B cell (primary cell): ENCODE data around the gene PSMA2. TPM values are rescaled to one million over a fixed set of nuclear protein-coding genes. Genes with fewer than 3 reads are reported as not detected.

ENCODE experiments used
- ATAC-seq: fragments of 200-7000 bp; cut with Tn5 transposase; one replicate; pipeline ENCODE4 v1.10.0; 2021; ENCODE audit warnings: low read depth, mild to moderate bottlenecking, moderate number of reproducible peaks, moderate library complexity
- CTCF ChIA-PET: fragments of 350-600 bp; sonication (Branson Sonifier 250); formaldehyde crosslinking; loops from one replicate; lab custom pipeline; 2021; ENCODE audit warnings: antibody characterized with exemption, inconsistent platforms; lab: Charles Lee
- POLR2A ChIA-PET: fragments of 350-600 bp; sonication (Branson Sonifier 250); formaldehyde crosslinking; loops from one replicate; lab custom pipeline; 2021; ENCODE audit warnings: antibody characterized with exemption; lab: Charles Lee
- DNase-seq: peaks from one replicate; pipeline ENCODE4 v3.0.0; 2013
- H2AFZ ChIP-seq: 2 replicates; pipeline ENCODE4 v1.6.1; 2012; ENCODE audit warnings: mild to moderate bottlenecking, low read depth, low read length; ENCODE audit not compliant: insufficient read depth, poor library complexity, severe bottlenecking
- H3K27ac ChIP-seq, 2 donors: 1 replicate in 1 of 2; 2 replicates in 1 of 2; pipeline ENCODE4 v1.5.1; 2012 to 2013; ENCODE audit warnings: low read length in 2 of 2, mild to moderate bottlenecking in 2 of 2, moderate library complexity in 1 of 2
- H3K27me3 ChIP-seq, 4 experiments: fragments of 200-600 bp in 1 of 4; sonication (generic) in 1 of 4; replicated peaks in 1 of 4; 1 replicate in 2 of 4; 2 replicates in 2 of 4; pipeline versions ENCODE4 v1.6.1 to v1.7.0; 2013 to 2016; ENCODE audit warnings: low read length in 3 of 4, mild to moderate bottlenecking in 2 of 4, mixed read lengths in 1 of 4, moderate library complexity in 1 of 4; ENCODE audit not compliant: insufficient read depth in 4 of 4, control insufficient read depth in 3 of 4; ENCODE audit errors: control extremely low read depth in 1 of 4
- H3K36me3 ChIP-seq, 2 experiments: replicated peaks in 1 of 2; 1 replicate in 1 of 2; 2 replicates in 1 of 2; pipeline versions ENCODE4 v1.6.1 to v1.7.1; 2013; ENCODE audit warnings: low read length in 1 of 2; ENCODE audit not compliant: insufficient read depth in 2 of 2, control insufficient read depth in 1 of 2; ENCODE audit errors: control extremely low read depth in 1 of 2, extremely low read depth in 1 of 2
- H3K4me1 ChIP-seq, 2 donors: fragments of 200-600 bp in 1 of 2; sonication (generic) in 1 of 2; 1 replicate in 1 of 2; 2 replicates in 1 of 2; pipeline versions ENCODE4 v1.5.1 to v1.6.1; 2013 to 2017; ENCODE audit warnings: low read length in 2 of 2; ENCODE audit not compliant: control insufficient read depth in 2 of 2, insufficient read depth in 2 of 2
- H3K4me2 ChIP-seq: replicated peaks from 2 replicates; pipeline ENCODE3; 2012; ENCODE audit warnings: mild to moderate bottlenecking, low read depth, low read length; ENCODE audit not compliant: poor library complexity, severe bottlenecking
- H3K4me3 ChIP-seq, 5 experiments: fragments of 200-600 bp in 1 of 5; sonication (generic) in 1 of 5; 1 replicate in 3 of 5; 2 replicates in 2 of 5; pipeline versions ENCODE4 v1.5.1 to v1.7.0; 2011 to 2016; ENCODE audit warnings: low read length in 4 of 5, mild to moderate bottlenecking in 4 of 5, low read depth in 2 of 5, control low read depth in 1 of 5, moderate library complexity in 1 of 5; ENCODE audit not compliant: insufficient read depth in 1 of 5; ENCODE audit errors: control extremely low read depth in 1 of 5, extremely low read depth in 1 of 5
- H3K79me2 ChIP-seq: fragments of 200-600 bp; sonication (generic); one replicate; pipeline ENCODE4 v1.6.0; 2016; ENCODE audit warnings: low read length; ENCODE audit not compliant: control insufficient read depth, insufficient read depth
- H3K9ac ChIP-seq: fragments of 200-600 bp; sonication (generic); 2 replicates; pipeline ENCODE4 v1.6.1; 2017; ENCODE audit warnings: mild to moderate bottlenecking, low read length, moderate library complexity
- H3K9me3 ChIP-seq, 3 donors: one replicate each; pipeline versions ENCODE4 v1.6.1 to v1.7.1; 2013; ENCODE audit warnings: low read length in 2 of 3; ENCODE audit not compliant: control insufficient read depth in 2 of 3, insufficient read depth in 1 of 3; ENCODE audit errors: control extremely low read depth in 1 of 3
- H4K20me1 ChIP-seq: 2 replicates; pipeline ENCODE4 v1.6.0; 2012; ENCODE audit warnings: mild to moderate bottlenecking, low read length; ENCODE audit not compliant: insufficient read depth, control insufficient read depth, poor library complexity, severe bottlenecking
- H3K27ac Mint-ChIP-seq: one replicate; pipeline ENCODE4 v1.8.0; 2021; ENCODE audit warnings: mixed read lengths
- H3K27me3 Mint-ChIP-seq: one replicate; pipeline ENCODE4 v1.8.0; 2021; ENCODE audit warnings: mixed read lengths
- H3K4me1 Mint-ChIP-seq: one replicate; pipeline ENCODE4 v1.8.0; 2021; ENCODE audit warnings: mixed read lengths
- H3K4me3 Mint-ChIP-seq: one replicate; pipeline ENCODE4 v1.8.0; 2021; ENCODE audit warnings: mixed read lengths
- H3K9me3 Mint-ChIP-seq: one replicate; pipeline ENCODE4 v1.8.0; 2022; ENCODE audit warnings: mixed read lengths; ENCODE audit not compliant: insufficient read depth
- CTCF ChIP-seq: fragments of 200-600 bp; IDR thresholded peaks from one replicate; pipeline ENCODE4 v1.8.0; 2022; ENCODE audit warnings: antibody characterized with exemption, mild to moderate bottlenecking
- EZH2 ChIP-seq: IDR thresholded peaks from 2 replicates; pipeline ENCODE4 v1.6.1; 2012; ENCODE audit warnings: borderline replicate concordance, low read depth, mild to moderate bottlenecking, moderate library complexity, low read length; ENCODE audit not compliant: insufficient read depth, poor library complexity, severe bottlenecking
- WGBS: methylation state at CpG from one replicate; pipeline ENCODE4 v1.1.5; 2013; ENCODE audit warnings: missing lambda C conversion rate; ENCODE audit not compliant: insufficient coverage; 5-methylcytosine and 5-hydroxymethylcytosine counted together
- intact Hi-C: fragments of 100-400 bp; cut with micrococcal nuclease; formaldehyde crosslinking; loops from one replicate; pipeline ENCODE4 v1.10.0; 2022
- polyA plus RNA-seq: library from polyadenylated mRNA; depleted of rRNA; stranded (reverse); fragments of >200 nt; gene quantifications from 2 replicates; pipeline ENCODE4 v1.2.3, GENCODE V29; 2012
- total RNA-seq, 2 donors: library from RNA; stranded (reverse); fragments of 120-200 nt in 1 of 2; gene quantifications; 1 replicate in 1 of 2; 2 replicates in 1 of 2; pipeline versions ENCODE4 v1.2.3 to v1.2.4, GENCODE V29; 2013 to 2022

PSMA2 gene
- total and polyA plus RNA-seq, 2 donors (not counting 1 experiment from before 2014, with no cell fraction given): 26.3 to 47.8 TPM

- no peaks in the 10 kb centered on the region for H3K79me2 ChIP-seq
- peaks cover 18 to 26% of the 10 kb centered on the region in 2 donors for H3K4me1 ChIP-seq
- Mint-ChIP-seq H3K27ac (no peak overlapping the region), H3K27me3 (no peaks in the 10 kb centered on the region), H3K9me3 (no peaks in the 10 kb centered on the region), H3K4me1 (peaks cover 52% of the 10 kb centered on the region), H3K4me3 (no peak overlapping the region)
- intact Hi-C loops: loop anchor here (10.0 kb wide), 1 partner anchor 909 kb away; no protein-coding TSS in a partner anchor
- CTCF ChIA-PET: interaction anchor here (0.7 kb wide), 1 partner anchor 32 kb away, joined by 3 read pairs; no protein-coding TSS in a partner anchor
- H3K4me3 ChIP-seq: no peak overlapping the region
- no peaks in the 10 kb centered on the region for H3K27me3 ChIP-seq
- POLR2A ChIA-PET: no interaction called here
- DNase-seq: peak; percentile 49
- 20% methylated on average over 5 of the region's 6 CpGs for WGBS
- no peak overlapping the region for H3K27ac ChIP-seq
- no peak for TF ChIP-seq EZH2
- TF ChIP-seq CTCF: no peak
- H3K4me2 ChIP-seq: peak overlapping the region; percentile 52
- H4K20me1 ChIP-seq: no peaks in the 10 kb centered on the region
- H3K36me3 ChIP-seq: no peaks in the 10 kb centered on the region
- no peaks in the 10 kb centered on the region for H3K9me3 ChIP-seq
- ATAC-seq: peak; percentile 56
- peak overlapping the region; percentile 27 for H2AFZ ChIP-seq
- no peak overlapping the region for H3K9ac ChIP-seq
Measured at GRCh38 chr7:42883950-42884349, 48.0 kb downstream of the PSMA2 start.

- intact Hi-C loops: loop anchor here (10.0 kb wide), 1 partner anchor 906 kb away; no protein-coding TSS in a partner anchor
- WGBS: no CpG with 5 or more reads among the region's 2 CpGs
- Histone ChIP-seq H3K4me3 (no peak overlapping the region), H4K20me1 (no peaks in the 10 kb centered on the region), H3K4me1 (peaks cover 9 to 14% of the 10 kb centered on the region in 2 donors), H3K27ac (no peak overlapping the region), H3K36me3 (no peaks in the 10 kb centered on the region), H3K79me2 (no peaks in the 10 kb centered on the region), H3K27me3 (no peaks in the 10 kb centered on the region), H3K9ac (no peak overlapping the region), H3K9me3 (no peaks in the 10 kb centered on the region), H2AFZ (no peak overlapping the region), H3K4me2 (no peak overlapping the region)
- ChIA-PET CTCF (interaction anchor here (1.3 kb wide), 1 partner anchor 13 kb away, joined by 3 read pairs; no protein-coding TSS in a partner anchor), POLR2A (no interaction called here)
- H3K9me3 Mint-ChIP-seq: no peaks in the 10 kb centered on the region
- no peak for ATAC-seq
- H3K4me1 Mint-ChIP-seq: peaks cover 29% of the 10 kb centered on the region
- DNase-seq: no peak
- no peak overlapping the region for H3K4me3 Mint-ChIP-seq
- H3K27ac Mint-ChIP-seq: no peak overlapping the region
- TF ChIP-seq EZH2 (no peak), CTCF (no peak)
- no peaks in the 10 kb centered on the region for H3K27me3 Mint-ChIP-seq
Measured at GRCh38 chr7:42880392-42880791, 51.6 kb downstream of the PSMA2 start.
